Astrocyte (in vitro differentiated cells and primary cell): ENCODE results near the gene RTN4RL2.

Experiments
- CTCF ChIP-seq: IDR thresholded peaks from 2 replicates; pipeline ENCODE4 v1.5.1; 2011; ENCODE audit warnings: low read depth, mild to moderate bottlenecking, inconsistent platforms, low read length, moderate library complexity; ENCODE audit not compliant: insufficient read depth
- EZH2 ChIP-seq: IDR thresholded peaks from 2 replicates; pipeline ENCODE4 v1.6.1; 2012; ENCODE audit warnings: mild to moderate bottlenecking, low read length, inconsistent platforms; ENCODE audit not compliant: insufficient read depth

GRCh38 chr11:57418131-57418530 is 42.2 kb upstream of the RTN4RL2 start:
- no peak for TF ChIP-seq CTCF
- no peak for TF ChIP-seq EZH2
